HG03039 (cell line): ENCODE measurements around the gene SDCCAG8.

ENCODE experiments used
- ATAC-seq: cut with Tn5 transposase; IDR thresholded peaks from one replicate; pipeline ENCODE4 v1.9.1; 2021; ENCODE audit warnings: mild to moderate bottlenecking, moderate library complexity; ENCODE audit not compliant: unreplicated experiment

The SDCCAG8 gene

DNA sequence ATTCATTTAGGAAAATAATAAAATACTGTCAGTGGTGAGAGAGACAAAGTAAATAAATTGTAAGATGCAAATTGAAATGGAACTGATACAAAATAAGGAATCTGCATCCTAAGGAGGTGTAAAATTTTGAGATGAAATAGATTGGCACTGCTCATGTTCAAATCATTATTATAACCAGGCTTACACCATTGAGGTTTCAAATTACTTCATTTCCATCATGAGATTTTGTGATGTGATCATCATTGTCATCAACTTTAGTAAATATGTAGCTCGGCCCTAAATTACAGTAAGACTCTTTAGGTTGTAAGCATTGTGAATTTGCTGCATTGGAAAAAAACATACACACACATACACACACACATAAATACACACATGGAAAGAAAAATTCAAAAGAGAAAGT, 123.4 kb downstream of the SDCCAG8 start:
- no peak for ATAC-seq

DNA sequence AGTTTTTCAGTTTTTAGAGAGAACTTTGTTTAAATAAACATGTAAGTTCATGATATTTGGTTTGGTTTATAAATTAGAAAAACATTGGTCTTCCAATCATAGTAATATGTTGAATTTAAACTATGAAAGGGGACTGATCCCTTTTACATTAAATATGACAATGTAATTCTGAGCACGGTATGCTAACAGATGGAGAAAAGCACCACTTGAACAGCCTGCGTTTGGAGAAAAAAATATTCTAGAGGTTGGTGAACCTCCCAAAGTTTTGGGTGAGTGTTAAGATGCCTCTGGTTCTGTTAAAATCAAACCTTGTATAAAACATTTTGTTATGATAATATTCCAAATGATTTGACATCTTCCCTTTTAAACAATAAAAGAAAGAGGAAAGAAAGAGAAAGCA, 123.9 kb downstream of the SDCCAG8 start:
- no peak for ATAC-seq

DNA sequence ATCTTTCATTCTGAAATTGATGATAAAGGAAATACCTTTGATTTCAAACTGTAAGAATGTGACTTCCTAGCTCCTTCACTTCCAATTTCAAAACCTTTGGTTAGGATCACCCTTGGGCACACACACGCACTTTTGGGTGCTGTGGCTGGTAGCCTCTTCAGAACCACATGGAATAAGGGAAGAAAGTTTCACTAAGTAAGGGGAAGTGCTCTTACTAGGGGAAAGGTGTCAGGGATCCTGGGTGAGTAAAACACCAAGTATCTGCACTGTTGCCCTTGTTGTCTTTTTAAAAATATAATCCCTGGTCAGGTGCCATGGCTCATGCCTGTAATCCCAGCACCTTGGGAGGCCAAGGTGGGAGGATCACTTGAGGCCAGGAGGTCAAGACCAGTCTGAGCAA, 132.4 kb downstream of the SDCCAG8 start:
- ATAC-seq = no peak

DNA sequence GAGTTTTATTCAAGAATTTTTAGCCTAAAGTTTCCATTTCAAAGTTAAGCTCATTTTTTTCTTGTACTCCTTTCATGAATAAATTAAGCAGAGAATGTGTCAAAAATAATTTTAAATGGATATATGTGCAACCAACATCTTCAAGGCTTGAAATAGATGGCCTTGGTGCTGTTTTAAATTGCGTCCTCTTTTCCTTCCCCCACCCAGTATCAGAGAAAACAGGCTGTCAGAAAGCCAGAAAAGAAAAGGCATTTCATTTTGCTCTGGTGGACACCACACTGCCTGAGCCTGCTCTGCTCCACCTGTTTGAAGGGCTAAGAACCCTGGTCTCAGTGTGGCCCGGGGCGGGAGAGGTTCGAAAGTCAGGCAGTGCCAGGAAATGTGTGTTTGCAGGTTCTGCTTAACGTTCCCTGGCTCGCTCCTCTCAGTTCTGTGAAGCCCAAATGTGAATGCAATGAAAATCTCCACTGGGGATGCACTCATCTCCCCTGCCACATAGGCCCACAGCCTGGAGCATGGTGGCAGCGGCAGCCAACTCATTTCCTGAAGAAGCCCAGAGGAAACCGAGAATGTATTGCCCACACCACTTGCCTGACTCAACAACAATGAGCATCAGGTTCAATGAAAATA, 134.4 kb downstream of the SDCCAG8 start:
- ATAC-seq = no peak

DNA sequence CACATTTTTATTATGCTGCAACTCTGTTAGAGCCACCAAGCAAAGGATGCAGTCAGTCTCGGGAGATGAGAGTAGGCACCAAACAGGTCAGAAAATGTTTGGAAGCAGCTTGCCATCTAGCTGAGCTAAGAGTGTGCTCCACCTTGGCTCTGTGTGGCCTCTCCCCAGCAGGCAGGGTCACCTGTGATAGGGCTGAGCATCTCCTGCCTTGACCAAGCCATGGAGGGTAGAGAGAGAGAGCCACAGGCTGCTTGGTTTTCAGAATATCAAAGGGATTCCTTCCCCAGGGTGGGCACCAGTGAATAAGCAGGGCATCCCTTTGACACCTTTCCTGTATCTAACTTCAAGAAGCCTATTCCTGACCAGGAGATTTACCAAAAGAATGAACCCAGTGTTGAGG, 135.5 kb downstream of the SDCCAG8 start:
- ATAC-seq = no peak

DNA sequence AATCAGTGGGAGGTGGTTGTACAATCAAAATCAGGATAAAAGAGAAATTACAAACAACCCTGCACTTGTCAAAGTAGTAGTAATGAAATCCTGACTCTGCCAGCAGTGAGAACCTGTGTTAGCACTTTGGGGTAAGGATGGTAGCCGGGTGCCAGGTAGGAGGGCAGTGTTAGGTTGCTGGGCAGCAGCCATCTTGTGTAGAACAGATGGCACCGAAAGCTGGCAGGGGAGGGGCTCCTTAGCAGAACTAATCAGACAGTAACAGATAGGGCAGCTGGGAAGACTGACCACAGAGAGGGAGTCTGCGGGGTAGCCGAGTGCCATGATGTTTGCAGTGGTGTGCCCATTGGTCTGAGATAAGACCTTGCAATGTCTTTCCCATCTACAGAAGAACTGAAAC, 137.3 kb downstream of the SDCCAG8 start:
- ATAC-seq = no peak

DNA sequence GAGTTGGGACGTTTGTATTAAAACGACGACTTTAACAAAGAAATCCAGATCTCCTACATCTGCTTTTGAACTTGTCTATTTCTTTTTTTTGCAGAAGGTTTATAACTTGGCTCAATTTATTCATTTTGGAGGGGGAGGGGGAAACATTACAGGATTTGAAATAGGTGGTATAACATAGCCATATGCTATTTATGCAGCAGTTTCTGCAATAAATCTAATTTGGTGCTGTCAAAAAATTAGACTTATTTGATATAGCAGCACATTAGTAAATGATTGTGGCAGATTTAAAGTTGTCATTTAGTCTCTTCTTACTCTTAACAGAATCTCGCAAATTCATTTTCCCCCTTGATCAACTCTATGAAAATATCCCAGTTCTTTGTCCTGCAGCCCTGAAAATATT, 138.2 kb downstream of the SDCCAG8 start:
- no peak for ATAC-seq

DNA sequence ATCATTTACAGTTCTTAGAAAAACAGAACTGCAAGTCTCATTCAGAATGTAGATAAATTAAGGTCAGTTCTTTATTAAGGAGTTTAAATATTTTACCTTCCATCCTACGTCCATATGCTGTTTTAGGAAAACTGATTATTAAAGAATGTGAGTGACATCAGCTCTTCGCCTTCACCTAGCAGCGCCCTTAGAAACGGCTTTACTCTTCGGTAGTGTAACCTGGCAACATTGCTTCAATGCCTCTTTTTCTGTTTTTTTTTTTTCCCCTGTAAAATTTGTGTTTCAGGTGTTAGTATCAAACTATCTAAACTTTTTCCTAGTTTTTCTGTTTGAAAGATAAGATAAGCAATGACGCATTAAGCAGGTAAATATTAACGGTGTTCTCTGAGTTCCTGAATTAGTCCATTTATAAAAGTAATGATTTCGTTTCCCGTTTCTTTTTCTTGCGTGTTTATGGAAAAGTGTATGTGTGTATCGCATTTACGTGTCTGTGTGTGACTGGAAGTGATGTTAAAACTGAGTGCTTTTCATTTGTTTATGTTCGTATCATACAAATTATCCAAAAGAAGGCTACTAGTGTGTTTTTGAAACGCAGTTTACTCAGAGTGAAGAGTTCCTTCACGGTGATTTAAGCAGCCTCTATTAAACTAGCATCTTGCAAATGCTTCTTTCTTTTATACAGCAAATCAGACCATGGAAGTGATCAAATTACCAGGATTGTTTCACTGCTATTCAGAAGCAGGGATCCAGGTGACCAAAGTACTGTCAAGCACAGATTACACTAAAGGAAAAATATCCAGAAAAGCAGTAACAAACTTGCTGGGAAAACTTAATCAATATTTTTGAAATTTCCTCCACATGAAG, 139.0 kb downstream of the SDCCAG8 start:
- no peak for ATAC-seq

DNA sequence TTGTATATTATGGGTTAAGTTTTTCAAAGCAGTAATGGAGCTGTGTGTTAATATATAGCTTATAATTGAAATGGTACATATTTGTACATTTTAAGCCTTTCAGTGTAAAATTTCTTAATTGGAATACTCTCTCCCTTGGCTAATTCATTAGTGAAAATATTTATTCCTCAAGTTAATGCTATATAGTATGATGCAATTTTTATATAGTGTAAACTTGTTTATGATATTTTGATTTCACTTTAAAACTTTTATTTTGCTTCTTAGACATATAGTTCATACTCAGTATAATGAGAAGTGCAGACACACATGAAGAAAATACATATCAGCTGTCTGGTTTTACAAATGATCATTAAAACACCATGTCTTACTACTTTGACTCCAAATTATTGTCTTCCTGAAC, 140.6 kb downstream of the SDCCAG8 start:
- no peak for ATAC-seq

DNA sequence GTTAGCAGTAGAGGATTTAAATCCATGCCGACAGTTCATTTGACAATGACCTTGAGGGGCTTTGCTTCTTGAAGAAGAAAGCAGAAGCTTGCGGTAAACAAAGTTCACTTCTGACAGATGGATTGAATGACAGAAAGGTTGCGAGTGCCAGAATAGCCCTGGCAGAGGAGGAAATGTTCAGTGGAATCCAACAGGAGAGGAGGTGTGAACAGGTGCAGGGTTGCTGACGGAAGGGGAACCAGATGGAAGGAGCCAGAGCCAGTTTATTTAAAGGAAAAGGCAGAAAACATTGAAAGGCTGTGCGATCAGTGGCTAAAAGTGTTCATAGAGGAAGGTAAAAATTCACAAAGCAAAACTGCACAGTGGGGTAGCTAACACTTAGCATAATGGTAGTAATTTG, 141.0 kb downstream of the SDCCAG8 start:
- ATAC-seq = no peak

DNA sequence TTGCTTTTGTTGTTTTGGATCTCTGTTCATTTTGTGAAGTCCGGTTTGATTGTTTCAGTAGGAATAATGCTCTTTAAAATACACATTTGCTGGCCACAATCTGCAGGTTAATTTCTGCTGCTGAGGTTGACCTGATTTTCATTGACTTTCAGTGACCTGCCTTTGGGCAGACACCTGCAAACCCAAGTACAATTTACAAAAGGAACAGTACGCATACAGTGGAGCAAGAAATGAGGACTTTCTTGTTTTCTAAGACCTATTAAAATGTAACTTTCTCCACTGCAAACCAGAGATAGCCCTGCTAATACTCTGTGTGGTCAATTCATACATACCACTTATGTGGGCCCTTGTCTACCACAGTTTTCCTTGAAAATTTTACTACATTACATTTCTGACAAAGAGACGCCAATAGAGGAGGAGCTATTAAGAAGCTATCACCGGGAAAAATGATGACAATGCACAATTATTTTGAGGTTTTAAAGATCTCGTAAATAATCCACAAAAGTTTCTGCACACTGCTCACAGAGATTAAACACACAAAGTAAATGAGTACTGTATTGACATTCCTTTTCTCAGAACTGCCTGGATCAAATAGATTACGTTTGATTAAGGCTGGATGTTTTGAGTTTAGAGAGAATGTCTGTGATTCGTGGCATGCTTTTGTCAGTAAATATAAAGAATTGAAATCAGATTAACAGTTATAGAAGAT, 141.9 kb downstream of the SDCCAG8 start:
- ATAC-seq = no peak

DNA sequence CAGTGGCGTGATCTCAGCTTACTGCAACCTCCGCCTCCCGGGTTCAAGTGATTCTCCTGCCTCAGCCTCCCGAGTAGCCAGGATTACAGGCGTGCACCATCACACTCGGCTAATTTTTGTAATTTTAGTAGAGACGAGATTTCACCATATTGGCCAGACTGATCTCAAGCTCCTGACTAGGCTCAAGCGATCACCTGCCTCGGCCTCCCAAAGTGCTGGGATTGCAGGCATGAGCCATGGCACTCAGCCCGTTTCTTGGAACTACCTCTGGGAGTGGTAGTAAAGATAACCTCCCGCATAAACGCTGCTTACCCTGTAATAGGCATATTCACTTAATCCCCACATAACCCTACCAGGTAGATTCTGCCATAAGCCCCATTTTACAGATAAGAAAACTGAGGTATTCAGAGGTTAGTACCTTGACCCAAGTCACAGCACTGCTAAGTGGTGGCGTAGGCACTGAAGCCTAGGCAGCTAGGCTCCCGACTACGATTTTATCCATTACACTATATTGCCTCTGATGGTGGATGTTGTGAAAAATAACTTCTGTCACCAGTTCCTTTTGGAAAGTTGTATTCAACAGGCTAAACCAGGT, 143.8 kb downstream of the SDCCAG8 start:
- ATAC-seq = no peak

DNA sequence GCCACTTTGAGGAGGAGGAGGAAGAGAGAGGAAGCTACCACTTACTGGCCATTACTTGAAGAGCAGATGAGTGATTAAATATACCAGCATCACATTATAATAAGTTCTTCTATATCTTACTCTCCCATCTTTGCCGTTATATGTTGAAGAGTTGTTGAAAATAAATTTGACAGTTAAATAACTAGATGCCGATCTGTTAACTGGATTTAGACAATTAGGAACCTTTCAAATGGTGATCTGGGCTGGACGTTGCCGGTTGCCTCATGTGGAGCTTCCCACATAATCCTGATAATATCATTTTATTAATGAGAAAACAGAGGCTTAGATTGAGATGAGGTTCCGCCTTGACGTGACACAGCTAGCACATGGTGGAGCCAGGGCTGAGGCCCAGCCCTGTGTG, 147.0 kb downstream of the SDCCAG8 start:
- ATAC-seq = no peak

DNA sequence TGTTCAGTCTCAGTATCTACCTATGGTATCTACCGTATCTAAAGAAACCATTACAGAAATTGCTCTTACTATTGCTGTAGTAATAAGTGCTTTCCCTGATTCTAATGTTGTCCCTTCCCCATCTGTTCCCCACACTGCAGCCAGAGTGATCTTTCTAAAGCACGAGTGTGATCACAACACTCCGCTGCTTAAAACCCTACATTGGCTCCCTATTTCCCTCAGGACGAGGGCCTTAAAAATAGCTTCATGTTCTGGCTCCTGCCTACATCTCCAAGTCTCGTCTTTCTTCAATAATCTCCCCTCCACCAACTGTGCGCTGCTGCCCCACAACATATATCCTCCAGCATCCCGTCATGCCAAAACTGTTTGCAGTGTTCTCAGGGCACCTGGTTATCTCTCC, 150.6 kb downstream of the SDCCAG8 start:
- ATAC-seq = no peak

DNA sequence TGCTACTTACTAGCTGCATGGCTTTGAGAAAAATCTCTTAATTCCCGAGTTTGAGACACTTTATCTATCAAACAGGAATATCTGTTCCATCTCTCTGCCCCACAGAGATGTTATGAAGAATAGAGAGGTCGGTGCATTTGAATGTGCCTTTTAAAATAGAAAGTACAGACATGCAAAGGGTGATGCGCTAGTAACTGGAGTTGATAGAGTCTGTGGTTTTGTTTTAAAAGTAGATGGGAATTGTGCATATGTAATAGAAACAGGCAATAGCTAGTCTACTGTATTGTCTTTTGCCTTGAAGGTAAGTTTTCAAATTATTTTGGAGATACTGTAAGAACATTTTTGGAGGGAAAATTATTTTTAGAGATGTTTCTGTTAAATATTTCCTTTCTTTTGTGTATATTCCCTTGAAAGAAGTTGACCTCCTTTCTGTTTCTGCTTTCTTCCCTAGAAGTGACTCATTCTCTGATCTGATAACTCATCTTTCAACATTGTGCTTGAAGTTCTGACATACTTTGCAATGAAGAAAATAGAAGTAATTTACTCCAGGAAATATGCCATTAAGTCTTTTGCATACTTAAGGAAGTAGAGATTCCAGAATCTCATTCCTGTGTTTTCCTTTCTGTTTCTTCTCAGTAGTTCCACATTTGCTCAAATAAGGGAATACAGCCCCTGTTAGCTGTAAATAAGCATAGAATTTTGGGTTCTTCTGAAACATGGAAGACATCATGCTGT, 151.6 kb downstream of the SDCCAG8 start:
- no peak for ATAC-seq

DNA sequence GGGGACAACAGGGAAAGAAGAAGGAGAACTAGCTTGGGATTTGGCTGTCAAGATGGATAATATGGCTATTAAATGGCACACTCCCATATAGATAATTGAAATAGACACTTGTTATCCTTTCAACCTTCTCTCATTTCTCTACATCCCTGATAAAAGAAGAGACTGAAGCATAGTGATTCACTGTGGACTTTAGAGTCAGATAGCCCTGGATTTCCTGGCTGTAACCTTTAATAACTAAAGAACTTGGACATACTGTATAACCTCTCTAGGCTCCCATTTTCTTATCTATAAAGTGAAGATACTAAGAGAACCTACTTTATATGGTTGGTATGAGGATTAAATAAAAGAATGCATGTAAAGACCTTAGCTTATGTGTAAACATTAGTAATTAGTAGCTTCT, 152.6 kb downstream of the SDCCAG8 start:
- no peak for ATAC-seq

DNA sequence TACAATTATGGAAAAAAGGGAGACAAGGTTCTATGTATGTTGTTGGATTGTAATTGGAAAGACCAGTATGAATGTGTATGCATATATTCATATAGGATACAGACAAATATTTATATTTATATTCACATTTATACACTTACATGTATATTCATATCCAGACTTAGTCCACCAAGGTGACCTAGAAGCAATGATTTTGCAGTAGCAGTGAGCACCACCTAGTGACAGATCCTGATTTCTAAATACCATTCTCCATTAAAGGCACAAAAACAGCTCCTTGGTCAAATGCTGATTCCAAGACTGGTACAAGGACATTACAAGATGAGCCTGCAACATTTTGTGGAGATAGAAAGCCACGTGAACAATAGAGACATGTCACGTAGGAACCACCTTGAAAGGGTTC, 153.4 kb downstream of the SDCCAG8 start:
- no peak for ATAC-seq

DNA sequence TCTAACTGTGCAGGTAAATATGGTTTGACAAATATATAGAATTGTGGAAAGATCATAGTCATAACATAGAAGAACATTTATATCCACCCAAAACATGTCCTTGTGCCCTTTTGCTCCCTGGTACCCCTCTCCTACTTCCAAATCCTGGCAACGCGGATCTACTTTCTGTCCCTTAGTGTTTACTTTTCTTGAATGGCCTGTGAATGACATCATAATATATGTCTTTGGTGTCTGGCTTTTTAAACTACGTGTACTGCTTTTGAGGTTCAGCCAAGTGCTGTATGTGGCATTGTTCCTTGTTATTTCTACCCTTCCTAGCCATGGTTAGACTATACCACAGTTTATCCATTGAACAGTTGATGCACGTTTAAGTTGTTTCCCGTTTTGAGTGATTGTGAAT, 155.6 kb downstream of the SDCCAG8 start:
- ATAC-seq = no peak

DNA sequence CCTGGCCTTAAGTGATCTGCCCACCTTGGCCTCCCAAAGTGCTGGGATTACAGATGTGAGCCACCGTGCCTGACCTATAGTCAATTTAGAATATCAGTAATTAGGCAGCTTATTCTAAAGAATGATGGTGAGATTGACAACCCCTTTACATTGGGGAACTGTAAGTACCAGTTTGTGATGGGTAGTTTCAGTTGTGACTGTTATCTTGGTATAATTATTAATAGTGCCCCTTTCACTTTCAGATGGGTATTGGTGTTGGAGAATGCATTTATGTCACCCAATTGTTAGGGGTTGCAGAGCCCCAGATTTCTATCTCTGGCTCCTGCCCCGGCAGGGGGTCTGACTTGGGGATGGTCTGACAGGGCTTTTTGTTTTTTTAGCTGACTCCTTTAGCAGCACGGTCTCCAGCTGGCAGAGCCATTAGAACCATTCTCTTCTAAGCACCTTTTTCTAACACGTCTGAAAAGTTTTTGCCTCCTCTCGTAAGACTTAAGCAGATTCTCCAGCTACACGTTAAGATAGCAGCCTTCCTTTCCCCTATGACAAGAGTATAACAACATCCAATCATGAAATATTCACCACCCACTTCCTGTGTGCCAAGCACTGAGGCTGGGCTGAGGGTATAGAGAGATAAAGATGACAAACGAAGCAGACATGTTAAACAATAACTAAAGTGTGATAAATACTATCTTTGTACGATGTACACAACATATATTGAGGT, 157.8 kb downstream of the SDCCAG8 start:
- ATAC-seq = no peak

DNA sequence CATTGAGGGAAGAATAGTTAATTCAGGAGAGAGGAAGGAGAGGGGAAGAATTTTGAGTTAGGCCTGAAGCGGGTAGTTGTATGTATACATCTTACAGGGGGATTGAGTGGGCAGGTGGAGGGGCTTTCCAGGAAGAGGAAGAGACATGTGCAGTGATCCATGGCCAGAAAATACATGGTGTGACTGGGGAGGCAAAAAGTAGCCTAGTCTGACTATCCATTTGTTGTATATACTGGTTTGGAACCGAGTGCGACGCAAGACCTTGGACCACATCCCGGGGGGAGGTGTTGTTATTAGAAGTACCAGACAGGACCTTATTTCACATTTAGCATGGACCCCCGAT, 158.3 kb downstream of the SDCCAG8 start:
- no peak for ATAC-seq
